ENCODE measurements around the gene MLLT3.

DNA sequence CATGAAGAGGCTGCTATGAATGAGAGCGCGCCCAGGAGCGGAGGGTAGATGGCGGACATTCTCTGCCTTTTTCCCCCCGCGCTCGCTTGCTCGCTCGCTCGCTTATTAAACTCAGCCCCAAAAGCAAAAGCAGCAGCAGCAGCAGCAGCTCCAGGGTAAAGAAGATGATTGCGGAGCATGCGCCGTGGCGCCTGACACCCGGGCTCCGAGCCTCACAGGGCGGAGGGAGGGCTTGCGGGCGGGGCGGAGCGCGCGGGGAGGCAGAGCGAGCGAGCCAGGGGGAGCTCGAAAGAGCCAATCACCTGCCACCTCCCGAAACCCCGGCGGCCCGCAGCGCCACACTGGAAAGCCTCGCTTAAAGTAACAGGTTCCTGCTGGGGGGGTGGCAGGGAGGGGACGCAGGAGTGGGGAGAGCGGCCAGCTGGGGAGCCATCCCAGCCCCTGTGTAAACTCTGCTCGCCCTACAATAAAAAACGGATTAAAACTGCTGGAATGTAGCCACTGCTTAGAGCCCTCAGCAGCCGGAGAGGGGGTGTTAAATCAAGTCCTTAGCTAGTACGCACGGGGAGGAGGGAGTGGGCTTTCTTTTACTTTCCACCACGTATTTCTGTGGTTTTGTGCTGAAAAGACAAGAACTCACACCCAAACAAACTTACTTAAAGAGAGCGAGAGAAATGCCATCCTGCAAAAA lies at the start of gene MLLT3:
- TF ChIP-seq, protein P1, sequence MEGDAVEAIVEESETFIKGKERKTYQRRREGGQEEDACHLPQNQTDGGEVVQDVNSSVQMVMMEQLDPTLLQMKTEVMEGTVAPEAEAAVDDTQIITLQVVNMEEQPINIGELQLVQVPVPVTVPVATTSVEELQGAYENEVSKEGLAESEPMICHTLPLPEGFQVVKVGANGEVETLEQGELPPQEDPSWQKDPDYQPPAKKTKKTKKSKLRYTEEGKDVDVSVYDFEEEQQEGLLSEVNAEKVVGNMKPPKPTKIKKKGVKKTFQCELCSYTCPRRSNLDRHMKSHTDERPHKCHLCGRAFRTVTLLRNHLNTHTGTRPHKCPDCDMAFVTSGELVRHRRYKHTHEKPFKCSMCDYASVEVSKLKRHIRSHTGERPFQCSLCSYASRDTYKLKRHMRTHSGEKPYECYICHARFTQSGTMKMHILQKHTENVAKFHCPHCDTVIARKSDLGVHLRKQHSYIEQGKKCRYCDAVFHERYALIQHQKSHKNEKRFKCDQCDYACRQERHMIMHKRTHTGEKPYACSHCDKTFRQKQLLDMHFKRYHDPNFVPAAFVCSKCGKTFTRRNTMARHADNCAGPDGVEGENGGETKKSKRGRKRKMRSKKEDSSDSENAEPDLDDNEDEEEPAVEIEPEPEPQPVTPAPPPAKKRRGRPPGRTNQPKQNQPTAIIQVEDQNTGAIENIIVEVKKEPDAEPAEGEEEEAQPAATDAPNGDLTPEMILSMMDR (IDR thresholded peaks at IDR 0.05; ENCODE audit: extremely low read depth in 1 of 2, insufficient read depth in 1 of 2, low read depth in 1 of 2, low read length in 2 of 2) = peak in 1 of 2 donors; percentile 9
- TF ChIP-seq POLR2A (IDR thresholded peaks at IDR 0.05; ENCODE audit: low read depth, low read length) (no peak), MYC (IDR thresholded peaks at IDR 0.05; ENCODE audit: low read depth, low read length) (no peak), EZH2 (IDR thresholded peaks at IDR 0.05; ENCODE audit: borderline replicate concordance, low read depth, low read length, severe bottlenecking) (no peak)
- TF ChIP-seq, protein P2, sequence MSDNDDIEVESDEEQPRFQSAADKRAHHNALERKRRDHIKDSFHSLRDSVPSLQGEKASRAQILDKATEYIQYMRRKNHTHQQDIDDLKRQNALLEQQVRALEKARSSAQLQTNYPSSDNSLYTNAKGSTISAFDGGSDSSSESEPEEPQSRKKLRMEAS (IDR thresholded peaks at IDR 0.05; ENCODE audit: insufficient read depth, insufficient read length) = no peak

Measured in endothelial cell of umbilical vein (primary cell).